ENCODE results near the gene NPAS3.

DNA sequence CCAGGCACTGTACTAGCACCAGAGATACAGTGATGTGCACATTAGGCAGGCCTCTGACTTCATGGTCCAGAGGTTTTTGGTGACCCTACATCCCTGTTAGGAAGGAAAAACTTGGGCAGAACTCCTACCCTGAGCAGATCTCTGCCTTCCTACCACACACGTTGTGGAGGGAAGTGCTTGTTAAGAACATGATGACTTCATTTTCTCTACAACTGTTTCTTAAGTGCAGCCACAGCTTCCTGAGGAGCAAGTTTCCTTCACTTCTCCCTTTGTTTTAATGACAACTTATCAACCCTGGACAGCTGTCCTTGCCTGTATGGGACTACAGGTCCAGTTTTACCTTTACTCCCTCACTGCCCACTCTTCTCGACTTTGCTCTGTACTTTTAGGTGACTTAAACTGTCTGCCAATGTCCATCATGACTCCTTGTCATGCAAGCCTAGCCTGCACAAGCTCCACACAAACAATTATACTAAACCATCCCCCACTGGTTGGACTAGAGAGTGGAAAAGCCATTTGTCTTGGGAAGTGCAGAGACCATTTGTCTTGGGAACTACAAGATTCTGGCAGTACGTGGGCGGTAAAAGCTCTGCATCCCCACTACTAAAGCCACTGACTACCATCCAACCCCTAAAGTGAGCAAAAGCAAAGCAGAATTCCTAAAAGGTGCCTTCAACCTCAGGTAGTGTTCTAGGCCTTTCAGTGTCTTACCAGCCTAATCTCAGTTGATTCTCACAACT is 652.4 kb downstream of the NPAS3 start:
- TF ChIP-seq, protein P1, sequence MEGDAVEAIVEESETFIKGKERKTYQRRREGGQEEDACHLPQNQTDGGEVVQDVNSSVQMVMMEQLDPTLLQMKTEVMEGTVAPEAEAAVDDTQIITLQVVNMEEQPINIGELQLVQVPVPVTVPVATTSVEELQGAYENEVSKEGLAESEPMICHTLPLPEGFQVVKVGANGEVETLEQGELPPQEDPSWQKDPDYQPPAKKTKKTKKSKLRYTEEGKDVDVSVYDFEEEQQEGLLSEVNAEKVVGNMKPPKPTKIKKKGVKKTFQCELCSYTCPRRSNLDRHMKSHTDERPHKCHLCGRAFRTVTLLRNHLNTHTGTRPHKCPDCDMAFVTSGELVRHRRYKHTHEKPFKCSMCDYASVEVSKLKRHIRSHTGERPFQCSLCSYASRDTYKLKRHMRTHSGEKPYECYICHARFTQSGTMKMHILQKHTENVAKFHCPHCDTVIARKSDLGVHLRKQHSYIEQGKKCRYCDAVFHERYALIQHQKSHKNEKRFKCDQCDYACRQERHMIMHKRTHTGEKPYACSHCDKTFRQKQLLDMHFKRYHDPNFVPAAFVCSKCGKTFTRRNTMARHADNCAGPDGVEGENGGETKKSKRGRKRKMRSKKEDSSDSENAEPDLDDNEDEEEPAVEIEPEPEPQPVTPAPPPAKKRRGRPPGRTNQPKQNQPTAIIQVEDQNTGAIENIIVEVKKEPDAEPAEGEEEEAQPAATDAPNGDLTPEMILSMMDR (IDR thresholded peaks at IDR 0.05 in 2 of 3, conservative IDR thresholded peaks at IDR 0.05 in 1 of 3; ENCODE audit: borderline replicate concordance in 1 of 3, insufficient read depth in 1 of 3, low read depth in 2 of 3, low read length in 2 of 3): no peak
- TF ChIP-seq, protein P2, sequence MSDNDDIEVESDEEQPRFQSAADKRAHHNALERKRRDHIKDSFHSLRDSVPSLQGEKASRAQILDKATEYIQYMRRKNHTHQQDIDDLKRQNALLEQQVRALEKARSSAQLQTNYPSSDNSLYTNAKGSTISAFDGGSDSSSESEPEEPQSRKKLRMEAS (IDR thresholded peaks at IDR 0.05): no peak
- TF ChIP-seq YY1 (IDR thresholded peaks at IDR 0.05; ENCODE audit: extremely low read depth, insufficient replicate concordance, low read depth, low read length): no peak
- no peak for TF ChIP-seq SIN3A (IDR thresholded peaks at IDR 0.05; ENCODE audit: low read depth)
- no peak for TF ChIP-seq EZH2 (IDR thresholded peaks at IDR 0.05)
- no peak for TF ChIP-seq ZNF274 (IDR thresholded peaks at IDR 0.05; ENCODE audit: low read depth, low read length)
